ENCODE measurements around the gene PUS1.

DNA sequence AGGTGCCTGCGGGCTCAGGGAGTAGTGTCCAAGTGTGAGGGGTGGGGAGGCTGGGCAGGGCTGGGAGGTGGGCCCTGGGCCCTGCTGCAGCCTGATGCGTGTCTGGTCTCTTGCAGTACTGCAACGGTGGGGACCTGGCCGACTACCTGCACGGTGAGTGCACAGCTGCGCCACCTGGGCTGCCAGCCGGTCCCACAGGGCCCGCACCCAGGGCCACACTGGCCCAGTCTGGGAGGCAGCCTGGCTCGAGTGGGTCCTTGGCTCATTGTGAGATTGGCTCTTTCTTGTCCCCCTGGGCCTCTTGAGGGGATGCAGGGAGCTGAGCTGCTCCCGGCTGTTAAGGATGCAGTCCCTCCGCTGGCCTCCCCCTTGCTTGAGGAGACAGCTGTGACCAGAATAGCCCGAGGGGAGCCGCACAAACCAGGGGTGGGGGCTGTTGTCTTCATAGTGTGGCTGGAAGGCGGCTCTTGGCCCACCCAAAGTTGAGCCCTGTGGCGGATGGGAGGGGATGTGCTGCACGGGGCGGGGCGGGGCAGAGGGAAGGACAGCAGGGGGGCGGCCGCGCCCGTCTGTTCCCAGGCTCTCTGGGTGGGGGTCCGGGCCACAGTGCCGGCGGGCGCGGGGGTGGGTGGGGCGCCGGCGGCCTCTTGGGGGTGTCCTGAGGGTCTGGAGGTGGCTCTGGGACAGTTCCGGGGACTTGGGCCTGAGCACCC, 21.5 kb upstream of the PUS1 start:
- TF ChIP-seq, protein P1, sequence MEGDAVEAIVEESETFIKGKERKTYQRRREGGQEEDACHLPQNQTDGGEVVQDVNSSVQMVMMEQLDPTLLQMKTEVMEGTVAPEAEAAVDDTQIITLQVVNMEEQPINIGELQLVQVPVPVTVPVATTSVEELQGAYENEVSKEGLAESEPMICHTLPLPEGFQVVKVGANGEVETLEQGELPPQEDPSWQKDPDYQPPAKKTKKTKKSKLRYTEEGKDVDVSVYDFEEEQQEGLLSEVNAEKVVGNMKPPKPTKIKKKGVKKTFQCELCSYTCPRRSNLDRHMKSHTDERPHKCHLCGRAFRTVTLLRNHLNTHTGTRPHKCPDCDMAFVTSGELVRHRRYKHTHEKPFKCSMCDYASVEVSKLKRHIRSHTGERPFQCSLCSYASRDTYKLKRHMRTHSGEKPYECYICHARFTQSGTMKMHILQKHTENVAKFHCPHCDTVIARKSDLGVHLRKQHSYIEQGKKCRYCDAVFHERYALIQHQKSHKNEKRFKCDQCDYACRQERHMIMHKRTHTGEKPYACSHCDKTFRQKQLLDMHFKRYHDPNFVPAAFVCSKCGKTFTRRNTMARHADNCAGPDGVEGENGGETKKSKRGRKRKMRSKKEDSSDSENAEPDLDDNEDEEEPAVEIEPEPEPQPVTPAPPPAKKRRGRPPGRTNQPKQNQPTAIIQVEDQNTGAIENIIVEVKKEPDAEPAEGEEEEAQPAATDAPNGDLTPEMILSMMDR (conservative IDR thresholded peaks at IDR 0.05; ENCODE audit: low read length): no peak
- no peak for TF ChIP-seq EZH2phosphoT487 (IDR thresholded peaks at IDR 0.05; ENCODE audit: borderline replicate concordance)

Measured in Loucy (cell line).